ENCODE measurements around the gene CREBBP. TPM values are rescaled to one million over a fixed set of nuclear protein-coding genes. Genes with fewer than 3 reads are reported as not detected.

The CREBBP gene
- total RNA-seq, 1 donor from 2014 or later = 11.3 TPM

DNA sequence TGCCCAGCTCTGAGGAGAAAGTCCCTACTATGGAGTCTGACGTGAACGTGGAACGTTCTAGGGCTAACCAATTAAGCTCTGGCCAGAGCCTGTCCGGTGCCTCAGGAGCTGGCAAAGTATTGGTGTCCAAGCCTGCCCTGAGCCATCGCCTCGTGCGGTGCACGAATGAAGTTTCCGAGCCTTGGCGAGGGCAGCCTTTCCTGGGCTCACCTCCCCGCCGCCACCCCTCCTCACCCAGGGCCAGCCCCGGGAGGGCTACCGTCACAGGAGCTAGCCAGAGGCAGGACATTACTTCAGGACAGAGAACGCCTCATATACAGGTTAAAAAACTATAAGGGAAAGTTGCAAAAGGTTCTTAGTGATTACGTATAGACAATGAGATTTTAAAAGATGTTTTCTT is 139.6 kb downstream of the CREBBP start:
- TF ChIP-seq, protein P1, sequence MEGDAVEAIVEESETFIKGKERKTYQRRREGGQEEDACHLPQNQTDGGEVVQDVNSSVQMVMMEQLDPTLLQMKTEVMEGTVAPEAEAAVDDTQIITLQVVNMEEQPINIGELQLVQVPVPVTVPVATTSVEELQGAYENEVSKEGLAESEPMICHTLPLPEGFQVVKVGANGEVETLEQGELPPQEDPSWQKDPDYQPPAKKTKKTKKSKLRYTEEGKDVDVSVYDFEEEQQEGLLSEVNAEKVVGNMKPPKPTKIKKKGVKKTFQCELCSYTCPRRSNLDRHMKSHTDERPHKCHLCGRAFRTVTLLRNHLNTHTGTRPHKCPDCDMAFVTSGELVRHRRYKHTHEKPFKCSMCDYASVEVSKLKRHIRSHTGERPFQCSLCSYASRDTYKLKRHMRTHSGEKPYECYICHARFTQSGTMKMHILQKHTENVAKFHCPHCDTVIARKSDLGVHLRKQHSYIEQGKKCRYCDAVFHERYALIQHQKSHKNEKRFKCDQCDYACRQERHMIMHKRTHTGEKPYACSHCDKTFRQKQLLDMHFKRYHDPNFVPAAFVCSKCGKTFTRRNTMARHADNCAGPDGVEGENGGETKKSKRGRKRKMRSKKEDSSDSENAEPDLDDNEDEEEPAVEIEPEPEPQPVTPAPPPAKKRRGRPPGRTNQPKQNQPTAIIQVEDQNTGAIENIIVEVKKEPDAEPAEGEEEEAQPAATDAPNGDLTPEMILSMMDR (conservative IDR thresholded peaks at IDR 0.05; ENCODE audit: low read depth, low read length) = no peak
- no peak overlapping the region for H3K4me3 ChIP-seq (ENCODE audit: low read depth, low read length)
- DNase-seq (ENCODE audit: low read depth) = no peak

DNA sequence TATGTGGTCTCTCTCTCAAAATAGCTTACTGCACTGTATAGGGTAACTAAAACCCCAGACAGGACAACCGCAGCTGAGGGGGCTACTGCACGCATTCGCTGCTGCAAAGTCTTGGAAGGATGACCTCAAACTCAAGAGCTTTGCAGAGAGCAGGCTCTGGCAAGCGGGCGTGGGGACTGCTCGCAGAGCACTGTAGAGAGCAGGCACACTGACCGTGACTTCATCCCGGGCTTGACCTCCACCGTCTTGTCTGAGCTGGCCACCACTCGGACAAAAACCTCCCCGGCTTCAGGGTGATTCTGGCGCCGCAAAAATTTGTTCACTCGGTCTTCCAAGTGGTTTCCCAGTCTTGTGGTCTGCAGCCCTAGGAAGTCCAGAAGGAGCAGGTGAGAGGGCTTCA is 140.3 kb downstream of the CREBBP start:
- H3K4me3 ChIP-seq (ENCODE audit: low read depth, low read length) = no peak overlapping the region
- DNase-seq (ENCODE audit: low read depth) = no peak
- TF ChIP-seq, protein P1 (conservative IDR thresholded peaks at IDR 0.05; ENCODE audit: low read depth, low read length) = no peak

DNA sequence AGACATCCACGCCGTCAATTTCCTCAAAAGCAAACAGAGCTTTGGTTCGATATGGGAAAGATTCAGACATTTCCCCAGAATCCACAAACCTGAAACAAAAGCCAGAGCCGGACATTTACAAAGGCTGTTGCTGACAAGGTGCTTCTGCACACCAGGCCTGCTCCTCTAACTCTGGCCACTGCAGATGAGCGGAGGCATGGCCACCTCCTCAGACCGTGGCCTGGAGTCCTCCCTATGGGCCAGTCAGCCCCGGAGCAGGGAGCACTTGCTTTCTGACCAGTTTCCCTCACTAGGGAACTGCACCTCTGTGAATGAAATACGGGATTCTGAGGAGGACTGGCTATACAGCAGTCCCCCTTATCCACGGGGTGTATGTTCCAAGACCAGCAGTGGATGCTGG is 140.9 kb downstream of the CREBBP start:
- H3K4me3 ChIP-seq (ENCODE audit: low read depth, low read length) = no peak overlapping the region
- no peak for DNase-seq (ENCODE audit: low read depth)
- TF ChIP-seq, protein P1 (conservative IDR thresholded peaks at IDR 0.05; ENCODE audit: low read depth, low read length) = no peak

DNA sequence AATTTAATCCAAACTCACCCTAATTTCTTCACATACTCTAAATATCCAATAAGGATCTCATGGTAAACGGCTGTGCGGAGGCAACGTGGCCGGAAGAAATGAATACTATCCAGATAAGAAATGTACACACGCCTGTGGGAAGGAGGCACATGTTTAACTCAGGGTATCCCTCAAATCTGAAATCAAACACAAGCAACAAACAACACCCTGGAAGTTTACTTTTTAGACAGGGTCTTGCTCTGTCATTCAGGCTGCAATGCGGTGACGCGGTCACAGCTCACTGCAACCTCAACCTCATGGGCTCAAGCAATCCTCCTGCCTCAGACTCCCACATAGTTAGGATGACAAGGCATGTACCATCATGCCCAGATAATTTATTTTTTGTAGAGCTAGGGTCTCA is 142.0 kb downstream of the CREBBP start:
- no peak for DNase-seq (ENCODE audit: low read depth)
- H3K4me3 ChIP-seq (ENCODE audit: low read depth, low read length) = no peak overlapping the region
- TF ChIP-seq, protein P1 (conservative IDR thresholded peaks at IDR 0.05; ENCODE audit: low read depth, low read length) = no peak

DNA sequence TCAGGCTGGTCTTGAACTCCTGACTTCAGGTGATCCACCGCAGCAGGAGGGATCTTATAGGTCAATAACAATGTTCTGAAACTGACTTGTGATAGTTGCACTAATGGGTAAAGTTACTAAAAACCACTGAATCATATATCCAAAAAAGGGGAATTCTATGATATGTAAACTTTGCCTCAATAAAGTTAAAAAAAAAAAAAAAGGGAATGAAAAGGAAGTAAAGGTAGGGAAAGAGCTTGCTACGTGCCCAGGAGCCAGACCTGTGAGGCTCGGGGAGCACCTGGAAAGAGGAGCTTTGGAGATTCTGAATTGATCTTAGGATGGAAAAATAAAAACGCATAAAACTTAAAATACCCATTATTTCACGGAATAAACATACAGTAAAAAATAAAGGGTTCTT is 142.4 kb downstream of the CREBBP start:
- DNase-seq (ENCODE audit: low read depth) = no peak
- TF ChIP-seq, protein P1 (conservative IDR thresholded peaks at IDR 0.05; ENCODE audit: low read depth, low read length) = no peak
- no peak overlapping the region for H3K4me3 ChIP-seq (ENCODE audit: low read depth, low read length)

DNA sequence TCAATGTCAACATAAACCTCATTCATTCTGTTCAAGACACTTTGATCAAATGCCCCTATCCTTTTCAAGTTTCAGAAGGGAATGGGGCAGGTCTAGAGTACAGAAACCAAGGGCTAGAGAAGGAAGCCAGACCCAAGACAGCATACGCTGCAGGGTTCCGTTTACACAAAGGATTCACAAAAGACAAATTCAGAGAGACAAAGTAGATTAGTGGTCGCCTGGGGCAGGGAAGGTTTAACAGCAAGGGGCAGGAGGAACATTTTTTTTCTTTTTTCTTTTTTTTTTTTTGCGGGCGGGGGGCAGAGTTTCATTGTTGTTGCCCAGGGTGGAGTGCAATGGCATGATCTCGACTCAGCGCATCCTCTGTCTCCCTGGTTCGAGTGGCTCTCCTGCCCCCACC is 143.3 kb downstream of the CREBBP start:
- no peak overlapping the region for H3K4me3 ChIP-seq (ENCODE audit: low read depth, low read length)
- no peak for DNase-seq (ENCODE audit: low read depth)
- TF ChIP-seq, protein P1 (conservative IDR thresholded peaks at IDR 0.05; ENCODE audit: low read depth, low read length) = no peak

DNA sequence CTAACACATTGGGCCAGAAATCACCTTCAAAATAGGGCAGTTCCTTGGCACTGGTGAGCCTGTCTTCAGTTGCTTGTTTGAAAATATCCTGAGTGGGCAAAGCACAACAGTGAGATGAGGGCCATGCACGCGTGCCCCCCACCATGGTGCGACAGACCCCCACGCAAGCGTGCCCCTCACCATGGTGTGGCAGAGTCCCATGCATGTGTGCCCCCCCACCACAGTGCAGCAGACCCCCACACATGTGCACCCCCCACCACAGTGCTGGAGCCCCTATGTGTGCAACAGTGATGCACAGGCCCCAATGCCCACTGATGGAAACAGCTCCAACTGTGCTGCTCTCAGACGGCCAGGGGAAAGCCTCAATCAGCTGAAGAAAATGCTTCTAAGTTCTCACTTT is 144.4 kb downstream of the CREBBP start:
- no peak for DNase-seq (ENCODE audit: low read depth)

More for the DNA sequence above, 144.4 kb downstream of the CREBBP start:
- H3K4me3 ChIP-seq (ENCODE audit: low read depth, low read length) = no peak overlapping the region
- TF ChIP-seq, protein P1 (conservative IDR thresholded peaks at IDR 0.05; ENCODE audit: low read depth, low read length) = no peak
